Uterine smooth muscle cell (primary cell): ENCODE data around the gene BRD3. TPM values are rescaled to one million over a fixed set of nuclear protein-coding genes. Genes with fewer than 3 reads are reported as not detected.

ENCODE experiments used
- total RNA-seq: library from RNA; depleted of rRNA; stranded (reverse); fragments of >200 nt; gene quantifications from 2 replicates; pipeline ENCODE4 v1.2.3, GENCODE V29; 2014

The BRD3 gene
- 6.0 and 7.9 TPM in 2 replicates for total RNA-seq

DNA sequence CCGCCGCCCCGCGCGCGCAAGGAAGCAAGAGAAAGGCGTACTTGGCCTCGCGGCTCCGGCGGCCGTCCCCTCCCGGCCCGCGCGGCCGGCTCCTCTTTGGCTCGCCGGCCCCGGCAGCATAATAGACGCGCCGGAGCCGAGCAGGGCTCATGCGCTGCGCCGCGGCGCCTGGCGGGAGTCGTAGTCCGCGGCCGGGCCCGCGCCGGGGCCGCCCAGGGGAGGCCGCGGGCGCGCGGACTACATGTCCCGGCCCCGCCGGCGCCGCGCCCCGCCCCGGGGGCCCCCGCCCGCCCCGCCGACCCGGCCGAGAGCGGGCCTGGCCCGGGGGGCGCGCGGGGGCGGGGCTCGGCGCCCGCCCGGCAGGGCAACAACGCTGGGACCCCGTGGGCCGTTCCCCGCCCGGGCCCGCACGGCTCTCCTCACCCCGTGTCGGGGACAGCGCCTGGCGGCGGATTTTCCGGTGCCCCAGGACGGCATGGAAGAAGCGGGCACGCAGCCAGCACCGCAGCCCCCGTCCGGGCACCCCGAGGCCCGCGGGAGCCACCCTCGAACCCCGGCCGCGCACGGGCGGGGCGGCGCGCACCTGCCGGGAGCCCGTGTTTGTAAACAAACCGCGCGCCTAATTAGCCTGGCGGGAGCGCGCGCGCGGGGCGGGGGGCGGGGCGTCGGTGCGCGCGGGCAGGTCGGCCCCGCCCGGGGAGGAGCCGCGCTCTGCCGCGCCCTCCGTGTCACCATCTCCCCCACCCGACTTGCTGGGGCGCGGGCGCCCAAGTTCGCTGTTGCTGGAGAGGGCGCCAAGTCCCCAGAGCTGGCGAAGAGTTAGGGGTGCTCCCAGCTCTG is at the start of gene BRD3:
Gene BRD3, minus strand, starts transcription at position 123 of the 840 bp plus-strand sequence. CDS start 14,549 bp downstream, outside the sequence.

DNA sequence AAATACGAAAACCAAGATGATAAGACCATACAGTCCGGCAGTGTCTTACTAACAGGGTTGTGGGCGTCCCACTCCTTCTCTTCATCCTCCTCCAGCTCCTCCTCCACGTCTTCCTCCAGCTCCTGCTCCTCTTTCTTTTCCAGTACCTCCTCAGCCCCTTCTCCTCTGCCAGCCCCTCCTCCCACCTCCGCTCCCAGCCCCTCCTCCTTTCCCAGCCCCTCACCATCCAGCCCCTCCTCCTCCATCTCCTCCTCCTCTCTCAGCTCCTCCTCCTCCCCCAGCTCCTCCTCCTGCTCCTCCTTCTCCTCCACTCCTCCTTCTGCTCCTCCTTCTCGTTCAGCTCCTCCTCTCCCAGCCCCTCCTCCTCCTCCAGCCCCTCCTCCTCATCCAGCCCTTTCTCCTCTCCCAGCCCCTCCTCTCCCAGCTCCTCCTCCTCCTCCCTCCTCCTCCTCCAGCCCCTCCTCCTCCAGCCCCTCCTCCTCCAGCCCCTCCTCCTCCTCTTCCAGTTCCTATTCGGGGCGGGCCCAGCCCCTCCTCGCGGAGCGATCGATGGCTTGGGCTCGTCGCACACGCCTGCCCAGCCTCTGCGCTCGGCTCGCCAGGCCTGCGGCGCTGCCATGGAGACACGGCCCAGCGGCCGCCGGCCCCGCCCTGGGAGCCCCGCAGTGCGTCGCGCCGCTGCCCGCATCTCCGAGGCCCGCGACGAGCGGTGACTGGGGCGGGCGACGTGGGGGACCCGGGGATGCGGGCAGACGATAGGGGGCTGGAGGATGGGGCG is 42.8 kb downstream of the BRD3 start, which contains the start of gene BRD3OS:
Gene BRD3OS, plus strand, starts transcription at position 654 of the 778 bp plus-strand sequence. CDS start 1,267 bp downstream, outside the sequence.

DNA sequence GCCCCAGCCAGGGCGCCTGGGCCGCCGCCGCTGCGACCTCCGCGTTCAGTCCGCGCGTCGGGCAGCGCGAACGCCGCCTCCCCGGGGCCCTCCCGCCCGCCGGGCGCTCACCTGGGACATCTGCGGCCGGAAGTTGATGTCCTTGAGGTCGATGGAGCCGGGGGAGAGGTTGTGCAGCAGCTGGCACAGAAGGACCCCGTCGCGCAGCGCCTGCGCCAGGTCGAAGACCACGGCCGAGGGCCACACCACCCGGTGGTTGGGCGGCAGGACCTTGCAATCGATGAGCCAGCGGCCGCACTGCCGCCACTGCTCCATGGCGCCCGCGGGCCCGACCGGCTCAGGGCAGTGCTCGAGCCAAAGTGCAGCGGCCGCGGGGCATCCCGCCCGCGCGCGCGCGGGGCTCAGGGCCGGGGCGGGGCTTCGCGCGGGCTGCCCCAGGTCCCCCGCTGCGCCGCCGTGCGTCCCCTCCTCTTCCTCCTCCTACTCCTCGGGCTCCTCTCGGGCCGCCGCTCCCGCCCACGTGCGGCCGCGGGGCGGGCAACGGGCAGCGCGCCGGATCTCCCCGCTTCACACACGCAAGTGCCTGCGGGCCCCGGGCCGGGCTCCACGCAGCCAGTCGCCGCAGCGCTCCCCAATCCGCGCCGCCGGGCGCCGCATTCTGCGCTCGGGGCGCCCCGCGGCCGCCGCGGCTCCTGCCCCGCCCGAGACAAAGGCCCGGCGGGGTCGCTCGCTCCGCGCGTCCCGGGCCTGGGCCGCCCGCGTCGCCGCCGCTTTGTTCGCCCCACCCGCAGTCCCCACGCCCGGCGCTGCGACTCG is 75.7 kb downstream of the BRD3 start, which contains the start of gene VAV2:
Gene VAV2, minus strand, starts transcription at position 361 of the 816 bp plus-strand sequence. Its CDS starts 46 bp downstream, at position 315.

Other genes starting within 250 kb of the BRD3 start
- gene VAV2, start 75.7 kb downstream of the BRD3 start, total RNA-seq = 17.4 and 17.8 TPM in 2 replicates
- gene BRD3OS, start 42.5 kb downstream of the BRD3 start, total RNA-seq = 14.6 and 16.2 TPM in 2 replicates
- 20.1 and 27.8 TPM in 2 replicates for gene WDR5, start 68.1 kb upstream of the BRD3 start, total RNA-seq
- not detected in 2 replicates for gene RNU6ATAC, start 96.5 kb upstream of the BRD3 start, total RNA-seq